ENCODE measurements around the gene SLC38A10. TPM values are rescaled to one million over a fixed set of nuclear protein-coding genes. Genes with fewer than 3 reads are reported as not detected.
A peak's percentile ranks its signal among the peaks of the same experiment; 100 is the strongest.

The SLC38A10 gene
- total and polyA plus RNA-seq, 2 of the 13 experiments (the other 11 are each of a cell fraction or from before 2014, with no cell fraction given), result 23.4 to 55.8 TPM

DNA sequence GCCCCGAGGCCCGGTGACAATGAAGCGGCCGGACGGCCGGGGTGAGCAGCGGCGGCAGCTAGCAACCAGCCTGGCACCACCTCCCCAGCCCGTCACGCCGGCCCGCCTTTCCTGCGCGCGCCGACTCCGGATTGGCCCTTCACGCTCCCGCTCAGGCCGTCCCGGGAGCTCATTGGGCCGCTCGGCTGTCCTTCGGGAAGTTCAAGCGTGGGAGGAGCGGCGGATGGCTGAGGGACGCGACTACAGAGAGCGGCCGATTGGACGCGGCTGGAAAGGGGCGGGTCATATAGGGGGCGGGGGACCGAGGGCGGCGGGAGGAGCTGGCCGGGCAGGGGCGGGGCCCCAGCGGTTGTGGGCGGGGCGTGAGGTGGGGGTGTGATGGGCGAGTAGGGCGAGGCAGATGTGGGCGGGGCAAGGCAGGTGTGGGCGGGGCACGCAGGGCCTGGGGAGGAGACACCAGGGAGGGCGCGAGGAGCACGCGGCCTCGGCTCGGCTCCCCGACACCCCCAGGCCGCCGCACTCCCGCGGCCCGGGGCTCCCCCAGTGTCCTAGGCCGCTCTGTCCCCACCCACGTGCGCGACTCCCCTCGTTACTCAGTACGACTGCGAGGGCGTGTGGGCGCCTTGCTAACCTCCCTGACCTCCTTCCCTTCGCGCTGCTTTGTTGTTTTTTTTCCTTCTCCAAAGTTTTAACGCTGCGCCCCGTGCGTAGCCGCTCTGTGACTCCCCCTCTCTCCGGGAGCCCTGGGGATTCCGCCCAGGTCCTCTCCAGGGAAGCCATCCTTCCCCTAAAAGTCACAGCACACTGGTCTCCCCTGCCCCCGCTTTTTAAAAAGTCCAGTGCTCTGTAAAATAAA is 72.0 kb downstream of the SLC38A10 start, which contains the start of gene CEP131 (continued):
- TF ChIP-seq PTBP1 (IDR thresholded peaks at IDR 0.05; ENCODE audit: low read depth, low read length, poor library complexity, severe bottlenecking) (no peak), BRD4 (CRISPR knock-in tag; IDR thresholded peaks at IDR 0.05) (0 out of 2 replicates have a peak, but pooled peaks have one; percentile 65), TCF7L2 (IDR thresholded peaks at IDR 0.05; ENCODE audit: low read depth, low read length) (no peak), PHB2 (IDR thresholded peaks at IDR 0.05; ENCODE audit: partially characterized antibody) (no peak), SUZ12 (IDR thresholded peaks at IDR 0.05; ENCODE audit: low read depth, low read length) (no peak), ZFP90 (CRISPR knock-in tag; IDR thresholded peaks at IDR 0.05; ENCODE audit: borderline replicate concordance) (no peak; the same call in 1 of the 2 replicates), GTF2F1 (IDR thresholded peaks at IDR 0.05; ENCODE audit: low read length) (no peak), ZNF839 (CRISPR knock-in tag; IDR thresholded peaks at IDR 0.05; ENCODE audit: borderline replicate concordance) (no peak), YY1 (IDR thresholded peaks at IDR 0.05; ENCODE audit: insufficient read depth, insufficient replicate concordance, low read depth, low read length) (peak; percentile 14), POLR2A (IDR thresholded peaks at IDR 0.05; ENCODE audit: insufficient read depth in 1 of 2, low read depth in 2 of 2, low read length in 2 of 2) (peak; percentile 71 to 97), ZNF557 (CRISPR knock-in tag; IDR thresholded peaks at IDR 0.05) (no peak), MTF2 (CRISPR knock-in tag; IDR thresholded peaks at IDR 0.05; ENCODE audit: borderline replicate concordance) (no peak), REXO4 (CRISPR knock-in tag; IDR thresholded peaks at IDR 0.05; ENCODE audit: borderline replicate concordance) (0 out of 2 replicates have a peak, but pooled peaks have one; percentile 37), ZBTB3 (CRISPR knock-in tag; IDR thresholded peaks at IDR 0.05; ENCODE audit: borderline replicate concordance, low read depth) (0 out of 2 replicates have a peak, but pooled peaks have one; percentile 29), ZNF558 (CRISPR knock-in tag; IDR thresholded peaks at IDR 0.05; ENCODE audit: borderline replicate concordance) (no peak; the same call in 1 of the 2 replicates), PRPF4 (IDR thresholded peaks at IDR 0.05; ENCODE audit: low read depth, low read length, poor library complexity, severe bottlenecking) (no peak), MXI1 (IDR thresholded peaks at IDR 0.05; ENCODE audit: borderline replicate concordance, low read depth, low read length) (peak; percentile 84; the same call in 1 of the 3 replicates), ZBTB25 (CRISPR knock-in tag; IDR thresholded peaks at IDR 0.05) (no peak)
- TF ChIP-seq, protein P1, sequence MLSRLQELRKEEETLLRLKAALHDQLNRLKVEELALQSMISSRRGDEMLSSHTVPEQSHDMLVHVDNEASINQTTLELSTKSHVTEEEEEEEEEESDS (CRISPR knock-in tag; IDR thresholded peaks at IDR 0.05; ENCODE audit: borderline replicate concordance), result peak; percentile 84; the same call in 1 of the 2 replicates
- TF ChIP-seq, protein P2, sequence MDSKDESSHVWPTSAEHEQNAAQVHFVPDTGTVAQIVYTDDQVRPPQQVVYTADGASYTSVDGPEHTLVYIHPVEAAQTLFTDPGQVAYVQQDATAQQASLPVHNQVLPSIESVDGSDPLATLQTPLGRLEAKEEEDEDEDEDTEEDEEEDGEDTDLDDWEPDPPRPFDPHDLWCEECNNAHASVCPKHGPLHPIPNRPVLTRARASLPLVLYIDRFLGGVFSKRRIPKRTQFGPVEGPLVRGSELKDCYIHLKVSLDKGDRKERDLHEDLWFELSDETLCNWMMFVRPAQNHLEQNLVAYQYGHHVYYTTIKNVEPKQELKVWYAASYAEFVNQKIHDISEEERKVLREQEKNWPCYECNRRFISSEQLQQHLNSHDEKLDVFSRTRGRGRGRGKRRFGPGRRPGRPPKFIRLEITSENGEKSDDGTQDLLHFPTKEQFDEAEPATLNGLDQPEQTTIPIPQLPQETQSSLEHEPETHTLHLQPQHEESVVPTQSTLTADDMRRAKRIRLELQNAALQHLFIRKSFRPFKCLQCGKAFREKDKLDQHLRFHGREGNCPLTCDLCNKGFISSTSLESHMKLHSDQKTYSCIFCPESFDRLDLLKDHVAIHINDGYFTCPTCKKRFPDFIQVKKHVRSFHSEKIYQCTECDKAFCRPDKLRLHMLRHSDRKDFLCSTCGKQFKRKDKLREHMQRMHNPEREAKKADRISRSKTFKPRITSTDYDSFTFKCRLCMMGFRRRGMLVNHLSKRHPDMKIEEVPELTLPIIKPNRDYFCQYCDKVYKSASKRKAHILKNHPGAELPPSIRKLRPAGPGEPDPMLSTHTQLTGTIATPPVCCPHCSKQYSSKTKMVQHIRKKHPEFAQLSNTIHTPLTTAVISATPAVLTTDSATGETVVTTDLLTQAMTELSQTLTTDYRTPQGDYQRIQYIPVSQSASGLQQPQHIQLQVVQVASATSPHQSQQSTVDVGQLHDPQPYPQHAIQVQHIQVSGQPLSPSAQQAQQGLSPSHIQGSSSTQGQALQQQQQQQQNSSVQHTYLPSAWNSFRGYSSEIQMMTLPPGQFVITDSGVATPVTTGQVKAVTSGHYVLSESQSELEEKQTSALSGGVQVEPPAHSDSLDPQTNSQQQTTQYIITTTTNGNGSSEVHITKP (CRISPR knock-in tag; IDR thresholded peaks at IDR 0.05; ENCODE audit: low read depth), result no peak
- TF ChIP-seq, protein P3, sequence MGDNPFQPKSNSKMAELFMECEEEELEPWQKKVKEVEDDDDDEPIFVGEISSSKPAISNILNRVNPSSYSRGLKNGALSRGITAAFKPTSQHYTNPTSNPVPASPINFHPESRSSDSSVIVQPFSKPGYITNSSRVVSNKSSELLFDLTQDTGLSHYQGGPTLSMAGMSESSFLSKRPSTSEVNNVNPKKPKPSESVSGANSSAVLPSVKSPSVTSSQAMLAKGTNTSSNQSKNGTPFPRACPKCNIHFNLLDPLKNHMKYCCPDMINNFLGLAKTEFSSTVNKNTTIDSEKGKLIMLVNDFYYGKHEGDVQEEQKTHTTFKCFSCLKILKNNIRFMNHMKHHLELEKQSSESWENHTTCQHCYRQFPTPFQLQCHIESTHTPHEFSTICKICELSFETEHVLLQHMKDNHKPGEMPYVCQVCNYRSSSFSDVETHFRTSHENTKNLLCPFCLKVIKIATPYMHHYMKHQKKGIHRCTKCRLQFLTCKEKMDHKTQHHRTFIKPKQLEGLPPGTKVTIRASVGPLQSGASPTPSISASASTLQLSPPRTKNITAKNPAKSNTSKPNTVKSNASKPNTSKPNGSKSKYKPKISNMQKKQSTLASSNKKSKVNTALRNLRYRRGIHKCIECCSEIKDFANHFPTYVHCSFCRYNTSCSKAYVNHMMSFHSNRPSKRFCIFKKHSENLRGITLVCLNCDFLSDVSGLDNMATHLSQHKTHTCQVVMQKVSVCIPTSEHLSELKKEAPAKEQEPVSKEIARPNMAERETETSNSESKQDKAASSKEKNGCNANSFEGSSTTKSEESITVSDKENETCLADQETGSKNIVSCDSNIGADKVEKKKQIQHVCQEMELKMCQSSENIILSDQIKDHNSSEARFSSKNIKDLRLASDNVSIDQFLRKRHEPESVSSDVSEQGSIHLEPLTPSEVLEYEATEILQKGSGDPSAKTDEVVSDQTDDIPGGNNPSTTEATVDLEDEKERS (CRISPR knock-in tag; IDR thresholded peaks at IDR 0.05), result peak; percentile 65; the same call in 1 of the 2 replicates

Measured in HepG2 (cell line).